Astrocyte (in vitro differentiated cells and primary cell): ENCODE measurements around the gene FAR1. TPM values are rescaled to one million over a fixed set of nuclear protein-coding genes. Genes with fewer than 3 reads are reported as not detected.
A peak's percentile ranks its signal among the peaks of the same experiment; 100 is the strongest.

Source experiments
- DNase-seq: peaks from one replicate; pipeline ENCODE4 v3.0.0-alpha.2; 2010; ENCODE audit warnings: low read depth
- FAIRE-seq: peaks from 2 replicates; lab custom pipeline; 2011; peaks lifted over from hg19 to GRCh38; lab: Jason Lieb, UNC
- H2AFZ ChIP-seq: 2 replicates; pipeline ENCODE4 v1.6.0; 2012; ENCODE audit warnings: low read depth, low read length, inconsistent platforms
- H3K27ac ChIP-seq: 2 replicates; pipeline ENCODE4 v1.5.1; 2011; ENCODE audit warnings: low read depth, low read length, inconsistent platforms
- H3K27me3 ChIP-seq: 2 replicates; pipeline ENCODE4 v1.6.0; 2011; ENCODE audit warnings: low read length, inconsistent platforms; ENCODE audit not compliant: insufficient read depth
- H3K36me3 ChIP-seq: 2 replicates; pipeline ENCODE4 v1.5.1; 2011; ENCODE audit warnings: low read length, inconsistent platforms; ENCODE audit not compliant: insufficient read depth
- H3K4me1 ChIP-seq: 2 replicates; pipeline ENCODE4 v1.5.1; 2011; ENCODE audit warnings: low read length, inconsistent platforms; ENCODE audit not compliant: insufficient read depth
- H3K4me2 ChIP-seq: 2 replicates; pipeline ENCODE4 v1.6.0; 2012; ENCODE audit warnings: low read length, inconsistent platforms
- H3K4me3 ChIP-seq: 2 replicates; pipeline ENCODE4 v1.5.1; 2011; ENCODE audit warnings: low read depth, mild to moderate bottlenecking, low read length, inconsistent platforms; ENCODE audit not compliant: insufficient read depth
- H3K79me2 ChIP-seq: 2 replicates; pipeline ENCODE4 v1.6.0; 2012; ENCODE audit warnings: mild to moderate bottlenecking, low read length, inconsistent platforms; ENCODE audit not compliant: insufficient read depth
- H3K9ac ChIP-seq: 2 replicates; pipeline ENCODE4 v1.6.0; 2012; ENCODE audit warnings: mild to moderate bottlenecking, low read length, inconsistent platforms
- H3K9me3 ChIP-seq: 2 replicates; pipeline ENCODE4 v1.5.1; 2012; ENCODE audit warnings: low read depth, mild to moderate bottlenecking, low read length, inconsistent platforms; ENCODE audit not compliant: insufficient read depth
- H4K20me1 ChIP-seq: 2 replicates; pipeline ENCODE4 v1.6.0; 2012; ENCODE audit warnings: low read length, inconsistent platforms; ENCODE audit not compliant: insufficient read depth
- H3K27ac Mint-ChIP-seq: one replicate; pipeline ENCODE4 v1.8.0; 2021; ENCODE audit warnings: mild to moderate bottlenecking, mixed read lengths; ENCODE audit not compliant: unreplicated experiment
- H3K27me3 Mint-ChIP-seq: one replicate; pipeline ENCODE4 v1.8.0; 2021; ENCODE audit warnings: low read depth, mixed read lengths; ENCODE audit not compliant: unreplicated experiment
- H3K36me3 Mint-ChIP-seq: one replicate; pipeline ENCODE4 v1.8.0; 2021; ENCODE audit warnings: low read depth, mixed read lengths; ENCODE audit not compliant: unreplicated experiment
- H3K4me1 Mint-ChIP-seq: one replicate; pipeline ENCODE4 v1.8.0; 2021; ENCODE audit warnings: low read depth, mixed read lengths; ENCODE audit not compliant: unreplicated experiment
- H3K4me3 Mint-ChIP-seq: one replicate; pipeline ENCODE4 v1.8.0; 2021; ENCODE audit warnings: mild to moderate bottlenecking, moderate library complexity, mixed read lengths; ENCODE audit not compliant: unreplicated experiment
- H3K9me3 Mint-ChIP-seq: one replicate; pipeline ENCODE4 v1.8.0; 2021; ENCODE audit warnings: mild to moderate bottlenecking, mixed read lengths; ENCODE audit not compliant: unreplicated experiment
- EZH2 ChIP-seq: IDR thresholded peaks from 2 replicates; pipeline ENCODE4 v1.6.1; 2012; ENCODE audit warnings: mild to moderate bottlenecking, low read length, inconsistent platforms; ENCODE audit not compliant: insufficient read depth
- total RNA-seq: library from RNA; stranded (reverse); gene quantifications from 2 replicates; pipeline ENCODE4 v1.2.1, GENCODE V29; 2021
- TF ChIP-seq, protein P1 (sequence below): IDR thresholded peaks from 2 replicates; pipeline ENCODE4 v1.5.1; 2011; ENCODE audit warnings: low read depth, mild to moderate bottlenecking, inconsistent platforms, low read length, moderate library complexity; ENCODE audit not compliant: insufficient read depth

Gene FAR1
- total RNA-seq, 1 donor from 2014 or later = 100 TPM

DNA sequence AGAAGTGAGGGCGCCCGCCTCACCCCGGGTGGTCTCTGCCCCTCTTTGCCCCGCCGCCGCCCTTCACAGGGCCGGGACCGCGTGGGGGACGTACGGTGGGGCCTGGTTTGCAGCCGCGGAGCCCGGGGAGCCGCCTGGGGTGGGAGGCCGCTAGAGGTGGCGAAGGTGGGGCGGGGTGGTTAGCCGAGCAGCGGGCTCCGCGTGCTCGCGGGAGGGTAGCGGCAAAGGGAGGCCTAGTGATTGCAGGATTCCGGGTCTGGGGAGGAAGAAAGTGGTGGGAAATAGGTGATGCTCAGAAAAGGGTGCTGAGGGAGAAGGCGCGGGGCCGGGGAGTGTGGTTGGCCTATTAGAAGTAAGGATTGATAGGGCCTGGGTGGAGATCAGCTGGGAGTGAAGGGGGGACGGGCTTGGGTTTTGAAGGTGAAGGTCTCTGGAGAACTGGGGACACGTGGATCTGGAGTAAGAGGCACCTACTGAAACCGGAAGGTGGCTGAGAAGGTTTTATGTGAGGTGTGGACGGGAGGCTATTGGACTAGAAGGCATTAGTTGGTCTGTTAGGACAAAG lies 571 bp downstream of the FAR1 start:
- peaks cover 15% of the 10 kb centered on the region for H3K4me1 ChIP-seq
- peaks cover 56% of the 10 kb centered on the region for H3K79me2 ChIP-seq
- H2AFZ ChIP-seq = peak overlapping the region; percentile 64
- Mint-ChIP-seq H3K4me1 (peaks cover 20% of the 10 kb centered on the region), H3K4me3 (peak overlapping the region; percentile 100), H3K27ac (peak overlapping the region; percentile 99), H3K36me3 (peaks cover 4% of the 10 kb centered on the region), H3K9me3 (no peaks in the 10 kb centered on the region), H3K27me3 (no peaks in the 10 kb centered on the region)
- no peaks in the 10 kb centered on the region for H3K27me3 ChIP-seq
- no peaks in the 10 kb centered on the region for H3K9me3 ChIP-seq
- H4K20me1 ChIP-seq = peaks cover 44% of the 10 kb centered on the region
- FAIRE-seq (no peak), DNase-seq (no peak)
- H3K36me3 ChIP-seq = no peaks in the 10 kb centered on the region
- H3K9ac ChIP-seq = peak overlapping the region; percentile 92
- peak overlapping the region; percentile 90 for H3K4me2 ChIP-seq
- H3K4me3 ChIP-seq = peak overlapping the region; percentile 82
- H3K27ac ChIP-seq = peak overlapping the region; percentile 68
- TF ChIP-seq, protein P1, sequence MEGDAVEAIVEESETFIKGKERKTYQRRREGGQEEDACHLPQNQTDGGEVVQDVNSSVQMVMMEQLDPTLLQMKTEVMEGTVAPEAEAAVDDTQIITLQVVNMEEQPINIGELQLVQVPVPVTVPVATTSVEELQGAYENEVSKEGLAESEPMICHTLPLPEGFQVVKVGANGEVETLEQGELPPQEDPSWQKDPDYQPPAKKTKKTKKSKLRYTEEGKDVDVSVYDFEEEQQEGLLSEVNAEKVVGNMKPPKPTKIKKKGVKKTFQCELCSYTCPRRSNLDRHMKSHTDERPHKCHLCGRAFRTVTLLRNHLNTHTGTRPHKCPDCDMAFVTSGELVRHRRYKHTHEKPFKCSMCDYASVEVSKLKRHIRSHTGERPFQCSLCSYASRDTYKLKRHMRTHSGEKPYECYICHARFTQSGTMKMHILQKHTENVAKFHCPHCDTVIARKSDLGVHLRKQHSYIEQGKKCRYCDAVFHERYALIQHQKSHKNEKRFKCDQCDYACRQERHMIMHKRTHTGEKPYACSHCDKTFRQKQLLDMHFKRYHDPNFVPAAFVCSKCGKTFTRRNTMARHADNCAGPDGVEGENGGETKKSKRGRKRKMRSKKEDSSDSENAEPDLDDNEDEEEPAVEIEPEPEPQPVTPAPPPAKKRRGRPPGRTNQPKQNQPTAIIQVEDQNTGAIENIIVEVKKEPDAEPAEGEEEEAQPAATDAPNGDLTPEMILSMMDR = no peak
- TF ChIP-seq EZH2 = no peak

GRCh38 chr11:13669544-13670488 lies 1.3 kb downstream of the FAR1 start:
- FAIRE-seq (no peak), DNase-seq (no peak)
- Histone ChIP-seq H2AFZ (peak overlapping the region; percentile 64), H3K4me1 (peaks cover 15% of the 10 kb centered on the region), H3K27me3 (no peaks in the 10 kb centered on the region), H3K27ac (peak overlapping the region; percentile 68), H3K79me2 (peaks cover 63% of the 10 kb centered on the region), H3K4me3 (peak overlapping the region; percentile 82), H4K20me1 (peaks cover 47% of the 10 kb centered on the region), H3K36me3 (no peaks in the 10 kb centered on the region), H3K9me3 (no peaks in the 10 kb centered on the region), H3K4me2 (peak overlapping the region; percentile 90), H3K9ac (peak overlapping the region; percentile 92)
- Mint-ChIP-seq H3K9me3 (no peaks in the 10 kb centered on the region), H3K36me3 (peaks cover 4% of the 10 kb centered on the region), H3K4me3 (peak overlapping the region; percentile 100), H3K27me3 (no peaks in the 10 kb centered on the region), H3K4me1 (peaks cover 21% of the 10 kb centered on the region), H3K27ac (peak overlapping the region; percentile 99)
- TF ChIP-seq, protein P1 = no peak
- no peak for TF ChIP-seq EZH2
